ENCODE results near the gene IQGAP1.
"Not testable (repeated sequence)": the region's sequence is repeated elsewhere in the genome, so short reads cannot be mapped to it uniquely, and the experiment has no call there.

IQGAP1 gene, protein sequence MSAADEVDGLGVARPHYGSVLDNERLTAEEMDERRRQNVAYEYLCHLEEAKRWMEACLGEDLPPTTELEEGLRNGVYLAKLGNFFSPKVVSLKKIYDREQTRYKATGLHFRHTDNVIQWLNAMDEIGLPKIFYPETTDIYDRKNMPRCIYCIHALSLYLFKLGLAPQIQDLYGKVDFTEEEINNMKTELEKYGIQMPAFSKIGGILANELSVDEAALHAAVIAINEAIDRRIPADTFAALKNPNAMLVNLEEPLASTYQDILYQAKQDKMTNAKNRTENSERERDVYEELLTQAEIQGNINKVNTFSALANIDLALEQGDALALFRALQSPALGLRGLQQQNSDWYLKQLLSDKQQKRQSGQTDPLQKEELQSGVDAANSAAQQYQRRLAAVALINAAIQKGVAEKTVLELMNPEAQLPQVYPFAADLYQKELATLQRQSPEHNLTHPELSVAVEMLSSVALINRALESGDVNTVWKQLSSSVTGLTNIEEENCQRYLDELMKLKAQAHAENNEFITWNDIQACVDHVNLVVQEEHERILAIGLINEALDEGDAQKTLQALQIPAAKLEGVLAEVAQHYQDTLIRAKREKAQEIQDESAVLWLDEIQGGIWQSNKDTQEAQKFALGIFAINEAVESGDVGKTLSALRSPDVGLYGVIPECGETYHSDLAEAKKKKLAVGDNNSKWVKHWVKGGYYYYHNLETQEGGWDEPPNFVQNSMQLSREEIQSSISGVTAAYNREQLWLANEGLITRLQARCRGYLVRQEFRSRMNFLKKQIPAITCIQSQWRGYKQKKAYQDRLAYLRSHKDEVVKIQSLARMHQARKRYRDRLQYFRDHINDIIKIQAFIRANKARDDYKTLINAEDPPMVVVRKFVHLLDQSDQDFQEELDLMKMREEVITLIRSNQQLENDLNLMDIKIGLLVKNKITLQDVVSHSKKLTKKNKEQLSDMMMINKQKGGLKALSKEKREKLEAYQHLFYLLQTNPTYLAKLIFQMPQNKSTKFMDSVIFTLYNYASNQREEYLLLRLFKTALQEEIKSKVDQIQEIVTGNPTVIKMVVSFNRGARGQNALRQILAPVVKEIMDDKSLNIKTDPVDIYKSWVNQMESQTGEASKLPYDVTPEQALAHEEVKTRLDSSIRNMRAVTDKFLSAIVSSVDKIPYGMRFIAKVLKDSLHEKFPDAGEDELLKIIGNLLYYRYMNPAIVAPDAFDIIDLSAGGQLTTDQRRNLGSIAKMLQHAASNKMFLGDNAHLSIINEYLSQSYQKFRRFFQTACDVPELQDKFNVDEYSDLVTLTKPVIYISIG (N-terminal part only)

DNA sequence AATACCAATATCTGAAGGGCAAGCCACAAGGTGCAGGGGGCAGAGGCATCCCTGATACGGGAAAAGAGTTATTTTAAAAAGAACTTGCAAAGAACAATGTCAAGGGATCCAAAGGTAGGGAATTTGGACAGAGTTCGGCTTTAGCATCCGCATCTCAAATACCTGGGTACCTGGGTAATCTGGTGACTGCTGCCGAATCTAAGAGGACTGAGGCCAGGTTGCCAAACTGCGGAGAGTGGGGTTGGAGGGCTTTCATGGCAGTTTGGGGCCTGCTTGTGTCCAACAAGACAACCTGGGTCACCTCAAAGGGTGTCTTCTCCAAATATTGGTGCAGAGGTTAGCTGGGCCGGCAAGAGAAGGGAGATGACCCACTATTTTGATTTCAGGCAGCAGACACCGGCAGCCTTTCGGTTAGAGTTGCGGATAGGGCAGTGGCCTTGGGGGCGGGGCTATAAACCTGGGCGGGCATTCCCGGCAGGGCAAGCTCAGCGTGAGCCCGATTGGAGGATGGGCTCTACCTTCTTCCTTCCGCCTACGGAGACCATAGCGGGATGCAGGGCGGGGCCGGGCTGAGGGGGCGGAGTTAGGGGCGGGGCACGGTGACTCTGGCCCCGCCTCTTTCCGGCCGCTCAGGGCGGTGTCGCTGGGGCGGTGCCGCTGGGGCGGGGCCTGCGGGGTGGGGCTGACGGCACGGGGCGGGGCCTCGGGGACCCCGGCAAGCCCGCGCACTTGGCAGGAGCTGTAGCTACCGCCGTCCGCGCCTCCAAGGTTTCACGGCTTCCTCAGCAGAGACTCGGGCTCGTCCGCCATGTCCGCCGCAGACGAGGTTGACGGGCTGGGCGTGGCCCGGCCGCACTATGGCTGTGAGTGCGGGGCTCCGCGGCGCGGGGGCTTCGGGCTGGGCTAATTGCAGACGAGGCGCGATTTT lies at the start of gene IQGAP1:
Gene IQGAP1, plus strand, starts transcription at position 709 of the 928 bp plus-strand sequence. Its CDS starts 100 bp downstream, at position 809.
- DNase-seq (ENCODE audit: low read depth, low spot score), result peak; percentile 93

GRCh38 chr15:90338532-90338931 lies 49.5 kb upstream of the IQGAP1 start:
- DNase-seq (ENCODE audit: low read depth, low spot score), result no peak

DNA sequence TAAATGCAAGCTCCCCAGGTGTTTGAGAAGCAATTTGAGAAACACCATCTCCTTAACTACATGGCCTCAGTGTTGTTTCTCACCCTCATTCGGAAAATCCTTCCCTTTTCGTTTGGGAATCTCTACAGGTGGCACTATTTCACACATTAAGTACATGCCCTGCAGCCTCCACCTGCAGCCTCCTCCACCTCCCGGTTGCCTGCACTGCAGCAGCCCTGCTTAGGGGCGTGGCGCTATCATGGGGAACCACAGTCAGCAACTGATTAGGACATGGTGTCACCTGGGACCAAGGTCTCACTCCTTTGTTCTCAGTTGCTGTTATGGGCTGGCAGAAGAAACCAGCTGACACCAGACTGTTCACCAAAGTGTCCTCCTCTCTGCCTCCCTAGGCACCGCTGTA lies 47.7 kb upstream of the IQGAP1 start:
- DNase-seq (ENCODE audit: low read depth, low spot score), result no peak

- no peak for DNase-seq (ENCODE audit: low read depth, low spot score)
Observed at GRCh38 chr15:90343302-90343790, 44.7 kb upstream of the IQGAP1 start.

- DNase-seq (ENCODE audit: low read depth, low spot score), result no peak
Observed at GRCh38 chr15:90344662-90345061, 43.4 kb upstream of the IQGAP1 start.

DNA sequence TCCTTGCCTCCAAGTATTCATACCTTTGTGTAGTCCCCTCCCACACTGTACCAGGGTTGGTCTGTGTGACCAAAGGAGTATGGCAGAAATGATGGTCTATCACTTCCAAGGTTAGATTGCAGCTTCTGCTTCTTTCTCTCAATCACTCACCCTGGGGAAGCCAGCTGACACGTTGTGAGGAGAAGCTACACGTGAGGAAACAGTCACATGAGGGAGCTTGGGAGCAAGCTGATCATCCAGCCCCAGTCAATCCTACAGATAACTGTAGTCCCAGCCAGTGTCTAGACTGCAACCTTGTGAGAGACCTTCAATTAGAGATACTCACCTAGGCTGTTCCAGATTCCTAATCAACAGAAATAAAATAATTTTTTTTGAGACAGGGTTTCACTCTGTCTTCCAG lies 42.2 kb upstream of the IQGAP1 start:
- no peak for DNase-seq (ENCODE audit: low read depth, low spot score)

GRCh38 chr15:90347431-90348065 lies 40.5 kb upstream of the IQGAP1 start:
- not testable (repeated sequence) for DNase-seq (ENCODE audit: low read depth, low spot score)

GRCh38 chr15:90348456-90348855 lies 39.6 kb upstream of the IQGAP1 start:
- no peak for DNase-seq (ENCODE audit: low read depth, low spot score)

DNA sequence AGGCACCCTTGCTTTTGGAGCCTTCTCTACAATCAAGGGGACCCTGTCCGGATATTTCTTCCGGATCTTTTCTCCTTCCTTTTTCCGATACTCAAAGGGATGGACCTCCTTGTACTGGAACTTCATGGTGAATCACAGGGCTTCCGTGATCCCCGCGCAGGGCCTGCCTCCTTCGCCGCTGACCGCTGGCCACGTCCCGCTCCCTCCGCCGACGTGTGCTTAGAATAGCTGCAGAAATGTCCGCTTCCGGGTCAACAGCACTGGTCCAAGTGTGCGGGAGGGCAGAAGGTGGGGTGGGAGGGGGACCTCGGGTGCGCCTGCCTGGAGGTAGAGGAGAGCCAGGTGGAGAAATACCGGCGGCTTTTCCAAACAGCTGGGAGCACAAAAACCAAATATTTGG lies 39.0 kb upstream of the IQGAP1 start:
- no peak for DNase-seq (ENCODE audit: low read depth, low spot score)

- DNase-seq (ENCODE audit: low read depth, low spot score), result no peak
Observed at GRCh38 chr15:90349821-90350220, 38.2 kb upstream of the IQGAP1 start.

GRCh38 chr15:90351479-90352106 lies 36.4 kb upstream of the IQGAP1 start:
- DNase-seq (ENCODE audit: low read depth, low spot score), result no peak

- peak; percentile 75 for DNase-seq (ENCODE audit: low read depth, low spot score)
Observed at GRCh38 chr15:90352107-90352893, 35.7 kb upstream of the IQGAP1 start, which contains the start of gene ZNF774. Gene ZNF774 (plus strand): TSS chr15:90352284. CDS start chr15:90354661, 2,377 bp downstream.

DNA sequence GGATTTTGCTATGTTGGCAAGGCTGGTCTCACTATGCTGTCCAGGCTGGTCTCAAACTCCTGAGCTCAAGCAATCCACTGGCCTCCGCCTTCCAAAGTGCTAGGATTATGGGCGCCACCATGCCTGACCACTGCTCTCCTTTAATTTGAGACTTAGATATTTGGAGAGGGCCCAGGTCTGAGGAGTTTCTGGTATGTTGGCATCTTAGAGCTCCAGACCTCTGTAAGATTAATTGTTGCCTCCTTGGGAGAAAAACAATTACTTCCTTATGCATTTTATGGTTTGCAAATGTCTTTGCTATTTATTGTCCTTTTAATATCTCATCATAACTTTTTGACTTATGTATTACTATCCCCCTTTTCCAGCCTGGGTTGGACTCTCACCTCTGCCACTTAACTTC lies 33.1 kb upstream of the IQGAP1 start:
- no peak for DNase-seq (ENCODE audit: low read depth, low spot score)

DNA sequence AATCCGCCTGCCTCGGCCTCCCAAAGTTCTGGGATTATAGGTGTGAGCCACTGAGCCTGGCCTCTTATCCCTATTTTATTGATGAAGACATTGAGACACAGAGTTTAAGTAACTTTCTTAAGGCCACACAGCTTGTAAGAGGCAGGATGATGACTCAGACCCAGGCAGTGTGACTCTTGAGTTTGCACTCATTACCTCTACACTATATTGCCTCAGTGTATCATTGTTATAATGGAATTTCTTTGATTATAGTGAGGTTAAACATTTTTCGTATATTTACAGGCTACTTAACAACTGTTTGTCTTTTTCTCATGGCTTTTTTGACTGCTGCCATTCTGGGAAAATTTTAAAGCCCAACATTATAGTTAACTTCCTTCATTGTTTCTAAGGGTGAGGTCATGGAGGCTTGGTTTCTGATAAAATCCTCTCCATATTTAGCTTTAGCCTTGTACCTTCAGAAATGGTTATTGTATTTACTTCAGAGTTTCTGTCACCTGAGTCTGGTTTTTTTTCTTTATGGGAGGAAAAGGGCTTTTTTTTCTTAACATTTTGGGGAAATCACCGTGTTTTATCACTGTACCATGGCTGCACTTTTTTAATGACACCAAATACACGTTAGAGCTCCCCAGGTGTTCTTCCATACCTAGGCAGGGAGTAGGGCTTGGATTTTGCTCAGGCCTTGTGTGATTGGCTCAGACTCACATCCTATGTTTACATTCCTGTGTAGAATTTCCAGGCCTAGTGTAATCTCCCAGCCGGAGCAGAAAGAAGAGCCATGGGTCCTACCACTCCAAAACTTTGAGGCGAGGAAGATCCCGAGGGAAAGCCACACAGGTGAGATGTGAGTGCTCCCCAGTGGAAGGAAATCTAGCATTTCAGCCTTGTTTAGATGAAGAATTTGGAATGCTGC lies 29.7 kb upstream of the IQGAP1 start:
- no peak for DNase-seq (ENCODE audit: low read depth, low spot score)

GRCh38 chr15:90360746-90361145 lies 27.3 kb upstream of the IQGAP1 start:
- DNase-seq (ENCODE audit: low read depth, low spot score), result no peak

DNA sequence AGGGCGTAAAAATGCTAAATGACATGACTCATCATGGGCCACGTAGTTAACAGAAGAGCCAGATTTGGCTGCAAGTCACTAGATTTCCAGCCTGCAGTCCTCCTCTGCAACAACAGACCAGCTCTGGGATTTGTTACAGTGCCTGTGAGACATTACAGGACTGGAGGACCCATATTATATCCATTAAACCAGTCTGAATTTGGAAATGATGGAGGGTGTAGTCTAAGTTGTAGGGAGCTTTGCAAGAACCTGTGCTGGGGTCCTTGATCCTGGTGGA lies 25.2 kb upstream of the IQGAP1 start:
- DNase-seq (ENCODE audit: low read depth, low spot score), result no peak

DNA sequence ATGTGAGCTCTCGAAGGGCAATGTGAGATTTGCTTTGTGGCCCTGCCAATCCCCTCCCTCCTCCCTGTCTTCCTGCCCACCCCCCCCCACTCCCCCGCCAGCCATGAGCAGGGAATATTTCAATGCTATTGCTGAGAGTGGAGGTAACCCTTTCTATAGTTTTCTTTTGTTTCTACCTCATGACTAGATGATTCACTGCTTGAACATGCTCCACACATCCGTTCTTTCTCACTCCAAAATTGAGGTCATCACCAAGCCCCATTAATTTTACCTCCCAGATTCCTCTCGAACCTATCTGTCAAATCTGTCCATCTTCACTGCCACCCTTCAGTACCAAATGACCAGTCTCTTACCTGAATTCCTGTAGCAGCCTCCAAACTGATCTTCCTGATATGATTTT lies 23.8 kb upstream of the IQGAP1 start:
- no peak for DNase-seq (ENCODE audit: low read depth, low spot score)

Measured in activated CD4-positive, CD25-positive, alpha-beta regulatory T cell treated with anti-CD3 and anti-CD28 coated beads, Interleukin-2, amount 50 U/mL, for 16 hours (primary cell).